Smooth muscle cell (in vitro differentiated cells): ENCODE data around the gene RERG. TPM values are rescaled to one million over a fixed set of nuclear protein-coding genes. Genes with fewer than 3 reads are reported as not detected.

ENCODE experiments used
- DNase-seq: peaks from one replicate; lab custom pipeline; 2025; ENCODE audit not compliant: unreplicated experiment; lab: John Stamatoyannopoulos, UW
- H2AFZ ChIP-seq: fragments of 200-600 bp; sonication (generic); 2 replicates; pipeline ENCODE4 v1.6.0; 2016; ENCODE audit warnings: antibody characterized with exemption, low read depth, mild to moderate bottlenecking
- H3F3A ChIP-seq: fragments of 200-600 bp; sonication (generic); 2 replicates; pipeline ENCODE4 v1.6.0; 2017; ENCODE audit warnings: antibody characterized with exemption, low read depth
- H3K27ac ChIP-seq: fragments of 200-600 bp; sonication (generic); 2 replicates; pipeline ENCODE4 v1.5.1; 2016; ENCODE audit warnings: low read depth, mild to moderate bottlenecking
- H3K27me3 ChIP-seq: fragments of 200-600 bp; sonication (generic); 2 replicates; pipeline ENCODE4 v1.6.1; 2016; ENCODE audit warnings: low read depth, mild to moderate bottlenecking
- H3K36me3 ChIP-seq: fragments of 200-600 bp; sonication (generic); 2 replicates; pipeline ENCODE4 v1.5.1; 2016; ENCODE audit warnings: low read depth
- H3K4me1 ChIP-seq: fragments of 200-600 bp; sonication (generic); 2 replicates; pipeline ENCODE4 v1.5.1; 2016; ENCODE audit warnings: low read depth
- H3K4me2 ChIP-seq: fragments of 200-600 bp; sonication (generic); 2 replicates; pipeline ENCODE4 v1.6.0; 2016; ENCODE audit warnings: mild to moderate bottlenecking
- H3K4me3 ChIP-seq: fragments of 200-600 bp; sonication (generic); 2 replicates; pipeline ENCODE4 v1.5.1; 2016; ENCODE audit warnings: mild to moderate bottlenecking
- H3K79me2 ChIP-seq: fragments of 200-600 bp; sonication (generic); 2 replicates; pipeline ENCODE4 v1.6.0; 2016; ENCODE audit warnings: low read depth, mild to moderate bottlenecking
- H3K9ac ChIP-seq: fragments of 200-600 bp; sonication (generic); 2 replicates; pipeline ENCODE4 v1.6.0; 2016; ENCODE audit warnings: low read depth
- H3K9me3 ChIP-seq: fragments of 200-600 bp; sonication (generic); replicated peaks from 2 replicates; pipeline ENCODE4 v1.5.1; 2016; ENCODE audit warnings: low read depth
- H4K20me1 ChIP-seq: fragments of 200-600 bp; sonication (generic); 2 replicates; pipeline ENCODE4 v1.6.0; 2016; ENCODE audit warnings: low read depth
- CTCF ChIP-seq: fragments of 200-600 bp; sonication (generic); IDR thresholded peaks from 2 replicates; pipeline ENCODE4 v1.5.1; 2017; ENCODE audit warnings: borderline replicate concordance, mild to moderate bottlenecking, antibody characterized with exemption; ENCODE audit not compliant: insufficient read depth, poor library complexity, severe bottlenecking
- WGBS: methylation state at CpG from one replicate; pipeline ENCODE4 v1.1.7; 2016; ENCODE audit warnings: low lambda C conversion rate; 5-methylcytosine and 5-hydroxymethylcytosine counted together
- polyA plus RNA-seq: library from polyadenylated mRNA; unstranded; fragments of >200 nt; fragmentation: Nextera tagmentation; extraction: Ambion mirVana; gene quantifications from 2 replicates; pipeline ENCODE4 v1.2.1, GENCODE V29; 2016
- total RNA-seq: library from RNA; depleted of rRNA; stranded (reverse); fragments of >200 nt; gene quantifications from 2 replicates; pipeline ENCODE4 v1.2.3, GENCODE V29; 2014

The RERG gene
- total and polyA plus RNA-seq, 2 experiments from 2014 or later = 0.04 TPM; not detected in 1

GRCh38 chr12:15163030-15163976 is 57.9 kb downstream of the RERG start:
- Histone ChIP-seq H3K4me1 (no peaks in the 10 kb centered on the region), H2AFZ (no peak overlapping the region), H3K36me3 (no peaks in the 10 kb centered on the region), H3K27me3 (no peaks in the 10 kb centered on the region), H3K9ac (no peak overlapping the region), H3F3A (no peaks in the 10 kb centered on the region), H4K20me1 (no peaks in the 10 kb centered on the region), H3K79me2 (no peaks in the 10 kb centered on the region), H3K4me2 (no peak overlapping the region), H3K4me3 (no peak overlapping the region), H3K27ac (no peak overlapping the region), H3K9me3 (no peaks in the 10 kb centered on the region)
- no peak for DNase-seq
- no peak for TF ChIP-seq CTCF
- WGBS = 92% methylated on average over 11 of the region's 11 CpGs

GRCh38 chr12:15158083-15158482 is 63.1 kb downstream of the RERG start:
- WGBS = 77% methylated on average over 3 of the region's 3 CpGs

GRCh38 chr12:15157269-15157671 is 63.9 kb downstream of the RERG start:
- H3K4me2 ChIP-seq = peak overlapping the region; percentile 71
- no peaks in the 10 kb centered on the region for H3K79me2 ChIP-seq
- no peak overlapping the region for H3K9ac ChIP-seq
- no peaks in the 10 kb centered on the region for H4K20me1 ChIP-seq
- H3F3A ChIP-seq = peaks cover 6% of the 10 kb centered on the region
- no peak for DNase-seq
- H3K27ac ChIP-seq = peak overlapping the region; percentile 30
- no peaks in the 10 kb centered on the region for H3K9me3 ChIP-seq
- H3K27me3 ChIP-seq = no peaks in the 10 kb centered on the region
- no peaks in the 10 kb centered on the region for H3K36me3 ChIP-seq
- H3K4me1 ChIP-seq = no peaks in the 10 kb centered on the region
- WGBS = 17% methylated on average over 2 of the region's 2 CpGs
- TF ChIP-seq CTCF = no peak
- no peak overlapping the region for H3K4me3 ChIP-seq
- peak overlapping the region; percentile 30 for H2AFZ ChIP-seq

More at GRCh38 chr12:15158083-15158482, 63.1 kb downstream of the RERG start:
- DNase-seq = no peak
- H3K27ac ChIP-seq = no peak overlapping the region
- H3K36me3 ChIP-seq = no peaks in the 10 kb centered on the region
- no peaks in the 10 kb centered on the region for H3K79me2 ChIP-seq
- H3K27me3 ChIP-seq = no peaks in the 10 kb centered on the region
- H3K9ac ChIP-seq = no peak overlapping the region
- H2AFZ ChIP-seq = no peak overlapping the region
- H4K20me1 ChIP-seq = no peaks in the 10 kb centered on the region
- no peak for TF ChIP-seq CTCF
- H3K4me1 ChIP-seq = no peaks in the 10 kb centered on the region
- no peaks in the 10 kb centered on the region for H3K9me3 ChIP-seq
- no peak overlapping the region for H3K4me2 ChIP-seq
- H3K4me3 ChIP-seq = no peak overlapping the region
- peaks cover 6% of the 10 kb centered on the region for H3F3A ChIP-seq

GRCh38 chr12:15155271-15155670 is 65.9 kb downstream of the RERG start:
- no peaks in the 10 kb centered on the region for H3K36me3 ChIP-seq
- no peak overlapping the region for H3K4me3 ChIP-seq
- H2AFZ ChIP-seq = no peak overlapping the region
- H3F3A ChIP-seq = peaks cover 6% of the 10 kb centered on the region
- H3K9me3 ChIP-seq = no peaks in the 10 kb centered on the region
- H4K20me1 ChIP-seq = no peaks in the 10 kb centered on the region
- no peaks in the 10 kb centered on the region for H3K4me1 ChIP-seq
- H3K79me2 ChIP-seq = no peaks in the 10 kb centered on the region
- TF ChIP-seq CTCF = no peak
- no peak overlapping the region for H3K27ac ChIP-seq
- H3K27me3 ChIP-seq = no peaks in the 10 kb centered on the region
- DNase-seq = no peak
- H3K9ac ChIP-seq = no peak overlapping the region
- WGBS = 41% methylated on average over 1 of the region's 1 CpG
- H3K4me2 ChIP-seq = no peak overlapping the region
